SHP77 treated with DMSO at 0.1 percent for 48 hours (cell line): ENCODE results near the gene CNDP2.
"Not testable (repeated sequence)": the region's sequence is repeated elsewhere in the genome, so short reads cannot be mapped to it uniquely, and the experiment has no call there.

Experiments used
- DNase-seq: peaks from one replicate; lab custom pipeline; 2025; lab: John Stamatoyannopoulos, UW

Gene CNDP2

DNA sequence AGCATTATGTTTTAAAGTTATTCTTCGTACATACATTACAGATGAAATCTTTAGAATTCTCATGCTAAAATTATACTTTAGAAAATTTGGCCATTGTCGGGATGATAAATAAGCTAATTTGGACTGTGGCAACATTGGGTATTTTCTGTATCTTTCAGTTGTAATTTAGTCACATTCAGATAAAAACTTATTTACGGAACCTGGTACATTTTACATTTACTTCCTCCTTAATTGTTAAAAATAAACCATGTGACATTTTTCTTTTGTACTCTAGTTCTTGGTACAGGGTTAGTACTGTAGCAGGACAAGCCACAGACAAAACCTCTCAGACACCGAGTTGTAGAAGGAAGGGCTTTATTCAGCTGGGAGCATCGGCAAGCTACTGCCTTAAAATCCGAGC, 4.2 kb downstream of the CNDP2 start:
- no peak for DNase-seq

DNA sequence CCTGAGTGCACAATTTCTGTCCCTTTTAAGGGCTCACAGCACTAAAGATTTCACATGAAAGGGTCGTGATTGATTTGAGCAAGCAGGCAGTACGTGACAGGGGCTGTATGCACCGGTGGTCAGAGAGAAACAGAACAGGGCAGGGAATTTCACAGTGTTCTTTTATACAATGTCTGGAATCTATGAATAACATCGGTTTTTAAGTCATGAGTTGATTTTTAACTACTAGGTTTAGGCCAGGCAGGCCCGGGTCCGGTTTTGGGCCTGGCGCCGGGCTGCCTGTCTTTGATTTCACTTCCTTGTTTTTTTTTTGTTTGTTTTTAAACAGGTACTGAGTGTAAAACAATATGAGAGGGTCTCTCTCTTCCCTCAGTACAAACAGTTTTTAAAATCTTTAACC, 4.6 kb downstream of the CNDP2 start:
- not testable (repeated sequence) for DNase-seq

DNA sequence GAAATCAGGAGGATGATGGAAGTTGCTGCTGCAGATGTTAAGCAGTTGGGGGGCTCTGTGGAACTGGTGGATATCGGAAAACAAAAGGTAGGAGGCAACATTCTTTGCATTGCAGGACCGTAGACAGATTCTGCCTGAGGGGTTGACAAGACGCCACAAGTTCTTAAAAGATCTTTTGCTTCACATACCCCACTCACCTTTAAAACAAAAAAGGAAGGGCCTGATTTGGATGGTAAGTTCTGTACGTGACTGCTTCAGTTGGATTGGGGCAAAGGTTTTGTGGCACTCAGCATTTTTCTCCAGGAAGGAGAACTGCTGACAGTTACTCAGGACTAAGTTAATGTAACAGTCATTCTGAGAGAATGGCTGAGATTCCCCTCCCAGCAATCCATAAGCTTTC, 5.2 kb downstream of the CNDP2 start:
- DNase-seq, result no peak

DNA sequence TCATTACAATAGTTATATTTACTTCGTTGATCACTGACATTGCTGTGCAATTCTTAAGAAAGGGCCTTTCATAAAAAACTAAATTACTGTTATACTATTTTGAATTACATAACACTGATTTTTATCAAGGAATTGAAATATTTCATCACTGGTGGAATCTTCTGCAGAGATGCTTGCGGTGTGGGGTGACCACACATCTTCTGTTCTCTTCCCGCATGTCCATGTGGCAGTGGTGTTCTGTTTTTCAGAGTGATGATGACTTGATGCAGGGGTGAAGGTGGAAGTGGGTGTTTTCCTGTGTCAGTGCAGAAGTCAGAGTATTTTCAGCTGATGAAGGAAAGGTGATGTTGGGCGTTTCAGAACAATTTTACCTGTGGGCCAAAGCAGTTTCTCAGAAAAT, 7.0 kb downstream of the CNDP2 start:
- no peak for DNase-seq

DNA sequence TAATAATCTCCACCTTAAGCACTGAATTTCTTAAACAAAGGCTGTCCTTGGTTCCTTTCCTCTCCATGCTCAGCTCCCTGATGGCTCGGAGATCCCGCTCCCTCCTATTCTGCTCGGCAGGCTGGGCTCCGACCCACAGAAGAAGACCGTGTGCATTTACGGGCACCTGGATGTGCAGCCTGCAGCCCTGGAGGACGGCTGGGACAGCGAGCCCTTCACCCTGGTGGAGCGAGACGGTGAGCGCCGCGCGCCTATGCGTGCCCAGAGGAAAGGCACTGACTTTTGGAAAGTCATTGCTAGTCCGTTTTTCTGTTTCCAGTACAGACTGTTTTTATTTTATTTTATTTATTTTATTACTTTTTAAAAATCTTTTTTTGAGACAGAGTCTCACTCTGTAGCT, 9.6 kb downstream of the CNDP2 start:
- no peak for DNase-seq

DNA sequence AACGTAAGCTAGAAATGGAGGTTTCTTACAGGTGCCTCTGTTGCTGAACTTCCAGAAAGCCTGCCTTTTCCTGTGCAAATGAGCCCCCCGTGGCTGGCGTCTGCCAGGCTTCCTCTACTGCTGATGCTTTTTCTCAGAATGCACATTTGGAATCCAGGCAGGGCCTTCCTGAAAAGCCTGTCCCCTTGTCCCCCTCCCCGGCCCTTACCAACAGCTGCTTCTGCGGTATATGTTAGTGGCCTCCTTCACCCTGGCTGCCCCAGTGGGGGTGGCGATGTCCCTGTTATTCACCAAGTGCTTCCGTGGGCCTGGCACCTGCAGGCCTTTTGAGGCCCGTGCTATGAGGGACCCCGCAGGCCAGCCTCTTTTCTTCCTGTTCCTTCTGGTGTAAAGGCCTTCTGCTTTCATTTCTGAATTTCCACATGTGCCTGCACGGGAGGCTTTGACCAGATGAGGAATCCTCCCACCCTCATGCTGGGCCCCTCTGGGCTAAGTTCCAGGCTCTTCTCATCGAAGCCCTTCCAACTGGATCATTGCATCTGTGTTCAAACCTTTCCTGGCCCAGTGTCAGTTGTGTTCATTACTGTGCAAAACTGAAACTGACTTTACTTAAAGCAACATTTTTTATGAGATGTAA, 10.4 kb downstream of the CNDP2 start:
- no peak for DNase-seq

DNA sequence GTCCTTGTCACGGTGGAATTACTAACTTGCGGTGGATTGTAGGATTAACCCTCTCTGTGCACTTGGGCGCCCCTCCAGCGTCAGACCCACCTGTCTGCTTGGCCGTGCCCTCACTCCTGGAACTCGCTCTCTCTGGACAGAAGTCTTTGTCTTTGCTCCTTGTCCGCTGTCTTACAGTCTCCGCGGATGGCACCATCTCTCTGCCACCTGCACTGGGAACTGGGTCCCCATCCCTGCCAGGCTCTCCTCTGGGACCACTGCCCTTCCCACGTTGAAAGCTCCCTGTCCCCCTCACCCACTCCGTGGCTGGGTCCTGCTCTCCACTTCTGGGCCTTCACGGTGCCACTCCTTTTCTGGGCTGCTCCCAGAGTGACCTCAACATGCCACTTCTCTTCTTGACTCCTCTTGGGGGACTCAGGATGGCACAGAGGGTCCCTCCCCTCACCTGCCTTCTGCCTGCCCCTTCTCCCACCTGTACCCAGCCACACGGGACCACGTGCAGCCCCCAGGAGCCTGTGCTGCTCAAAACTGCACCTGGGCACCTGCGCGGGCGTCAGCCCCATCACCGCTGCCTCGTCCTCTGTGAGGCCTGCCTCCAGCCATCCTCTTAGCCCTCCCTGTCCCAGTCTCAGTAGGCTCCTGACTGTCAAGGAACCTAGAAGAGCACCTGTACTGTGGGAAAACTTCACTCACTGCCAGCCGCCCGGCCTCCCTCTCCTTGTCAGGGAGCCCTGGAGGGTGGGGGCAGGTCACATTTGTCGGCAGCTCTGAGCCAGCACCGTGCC, 11.1 kb downstream of the CNDP2 start:
- no peak for DNase-seq

DNA sequence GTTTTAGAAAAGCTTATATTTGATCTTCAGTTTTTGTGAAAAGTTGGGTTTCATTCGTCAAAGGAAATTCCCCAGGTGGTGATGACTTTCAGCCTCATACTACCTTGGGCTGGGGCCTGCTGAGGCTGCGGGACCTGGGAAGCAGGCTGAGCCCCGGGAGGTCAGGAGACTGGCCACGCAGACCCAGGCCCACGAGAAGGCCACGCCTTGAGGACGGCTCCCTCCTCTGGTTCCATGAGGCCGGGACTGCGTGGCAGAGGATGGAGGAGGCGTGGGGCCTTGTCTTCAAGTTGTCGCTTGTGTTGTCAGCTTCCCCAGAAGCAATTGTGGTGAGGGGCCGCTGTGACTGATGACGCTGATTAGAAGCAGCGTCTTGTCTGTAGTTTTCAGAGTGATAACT, 11.8 kb downstream of the CNDP2 start:
- no peak for DNase-seq

DNA sequence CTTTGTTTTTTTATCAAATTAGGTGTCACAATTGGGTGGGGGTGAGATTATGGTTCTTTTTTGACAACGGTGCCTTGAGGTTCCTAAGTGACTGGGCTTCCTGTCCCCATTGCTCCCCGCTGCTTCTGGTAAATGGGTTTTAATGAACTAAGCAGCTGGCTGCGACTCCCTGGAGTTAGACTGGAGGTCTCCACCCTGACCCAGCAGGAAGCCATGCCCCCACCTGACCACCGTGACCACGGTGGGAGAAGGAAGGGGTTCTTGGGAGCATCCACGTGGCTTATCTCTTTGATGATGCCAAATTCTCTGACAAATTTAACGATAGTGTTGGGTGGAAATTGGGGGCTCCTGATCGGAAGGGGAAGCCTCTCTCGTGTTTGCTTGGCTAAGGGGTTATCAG, 12.2 kb downstream of the CNDP2 start:
- no peak for DNase-seq

DNA sequence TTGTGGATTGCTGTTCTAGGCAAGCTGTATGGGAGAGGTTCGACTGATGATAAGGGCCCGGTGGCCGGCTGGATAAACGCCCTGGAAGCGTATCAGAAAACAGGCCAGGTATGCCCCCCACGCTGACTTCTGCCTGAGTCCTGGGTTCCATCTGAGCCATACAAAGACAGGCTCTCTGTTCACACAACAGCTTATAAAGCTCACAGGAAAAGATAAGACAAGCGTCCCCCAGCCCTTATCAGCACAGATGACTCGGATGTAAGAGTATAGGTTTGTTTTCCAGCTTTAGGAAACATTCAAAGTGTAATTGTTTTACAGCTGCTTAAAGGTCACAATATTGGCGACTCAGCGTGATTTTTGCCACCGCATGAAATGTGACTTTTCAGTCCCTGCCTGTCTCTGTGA, 12.7 kb downstream of the CNDP2 start:
- DNase-seq, result no peak

DNA sequence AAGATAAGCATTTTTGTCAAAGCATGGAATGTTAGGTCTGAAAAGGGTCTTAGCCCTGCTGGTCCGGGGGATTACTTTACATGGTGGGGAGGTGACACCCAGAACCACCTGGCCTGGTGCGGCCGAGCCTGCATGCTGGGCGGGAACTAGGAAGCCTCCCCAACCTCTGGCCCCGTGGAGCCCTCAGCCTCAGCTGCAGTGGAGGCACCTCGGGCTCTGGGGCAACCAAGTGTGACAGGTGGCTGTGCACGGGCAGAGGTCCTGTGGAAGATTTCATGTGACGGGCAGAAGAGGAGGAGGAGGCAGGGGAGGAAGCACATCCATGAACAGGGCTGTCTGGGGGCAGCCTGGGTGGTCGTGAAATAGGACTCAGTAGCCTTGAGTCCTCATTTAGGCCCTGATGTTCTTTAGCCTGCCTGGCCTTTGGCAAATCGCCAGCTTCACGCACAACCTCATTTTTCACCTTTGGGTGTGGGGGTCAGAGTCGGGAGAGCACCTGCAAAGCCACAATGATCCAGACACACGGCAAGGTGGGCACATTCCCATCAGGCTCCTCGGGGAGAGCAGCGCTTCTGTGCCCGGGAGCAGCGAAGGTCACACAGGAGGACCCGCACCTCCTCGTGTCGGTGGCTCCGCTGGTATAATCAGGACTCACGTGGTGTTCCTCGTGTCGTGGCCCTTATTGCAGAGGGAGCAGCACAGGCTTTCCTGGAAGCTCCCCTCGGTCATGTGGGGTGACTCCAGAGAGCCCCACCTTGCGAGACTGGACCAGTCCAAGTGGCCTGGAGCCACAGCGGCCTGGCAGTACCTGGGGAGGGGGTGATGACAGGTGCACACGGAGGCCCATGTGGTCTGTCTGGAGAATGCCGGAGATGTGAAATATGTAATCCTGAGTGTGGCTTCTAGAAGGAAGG, 13.9 kb downstream of the CNDP2 start:
- DNase-seq, result no peak

DNA sequence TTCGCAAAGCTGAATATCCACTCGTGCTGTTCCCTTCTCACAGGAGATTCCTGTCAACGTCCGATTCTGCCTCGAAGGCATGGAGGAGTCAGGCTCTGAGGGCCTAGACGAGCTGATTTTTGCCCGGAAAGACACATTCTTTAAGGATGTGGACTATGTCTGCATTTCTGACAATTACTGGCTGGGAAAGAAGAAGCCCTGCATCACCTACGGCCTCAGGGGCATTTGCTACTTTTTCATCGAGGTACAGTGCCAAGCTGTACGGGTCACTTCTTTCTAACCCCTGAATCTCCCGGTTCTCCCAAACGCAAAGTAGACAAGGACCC, 14.6 kb downstream of the CNDP2 start:
- DNase-seq, result no peak

DNA sequence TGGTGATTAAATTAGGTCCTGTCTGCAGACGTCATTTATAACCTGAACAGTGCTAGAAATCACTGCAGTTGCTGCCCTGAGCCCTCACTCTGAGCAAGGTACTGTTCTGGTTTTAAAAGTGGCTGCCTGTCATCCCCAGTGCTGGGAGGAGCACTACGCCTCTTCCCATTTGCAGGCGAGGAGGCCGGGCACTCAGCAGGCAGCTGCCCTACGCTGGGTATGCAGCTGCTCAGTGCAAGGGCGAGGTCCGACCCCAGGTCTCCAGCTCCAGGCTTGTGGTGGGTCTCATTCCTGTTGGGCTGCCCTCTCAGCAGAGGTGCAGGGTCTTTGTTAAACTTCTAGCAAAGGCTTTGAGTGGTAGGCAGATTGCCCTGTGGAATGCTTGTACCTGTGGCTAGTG, 15.7 kb downstream of the CNDP2 start:
- no peak for DNase-seq

DNA sequence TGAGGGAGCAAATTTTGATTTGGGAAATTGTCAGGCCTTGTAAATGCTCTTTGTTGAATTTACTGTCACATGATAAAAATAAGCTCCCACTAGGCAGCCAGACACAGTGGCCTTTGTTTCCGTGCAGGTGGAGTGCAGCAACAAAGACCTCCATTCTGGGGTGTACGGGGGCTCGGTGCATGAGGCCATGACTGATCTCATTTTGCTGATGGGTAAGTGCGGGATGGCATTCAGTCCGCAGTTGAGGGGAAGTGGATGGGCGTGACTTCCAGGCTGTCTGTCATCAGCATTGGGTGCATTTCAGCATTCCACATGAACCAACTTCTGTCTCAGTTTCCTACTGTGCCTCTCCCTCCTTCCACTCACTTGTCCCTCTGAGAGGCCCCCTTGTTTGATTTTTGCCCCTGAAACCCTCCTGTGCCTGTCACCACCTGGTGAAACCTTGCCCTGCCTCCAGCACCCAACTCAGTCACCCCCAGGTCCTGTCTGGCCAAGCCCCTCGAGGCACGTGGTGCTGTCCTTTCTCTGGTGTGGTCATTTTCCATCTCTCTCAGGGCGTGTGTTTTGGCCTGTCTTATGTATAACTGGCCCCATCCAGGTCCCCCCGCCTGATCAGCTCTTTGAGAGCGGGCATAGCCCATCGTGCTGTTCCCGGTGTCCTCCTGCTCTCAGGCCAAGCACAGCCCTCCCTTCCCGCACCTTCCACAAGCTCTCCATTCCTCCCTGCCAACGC, 16.3 kb downstream of the CNDP2 start:
- DNase-seq, result no peak

DNA sequence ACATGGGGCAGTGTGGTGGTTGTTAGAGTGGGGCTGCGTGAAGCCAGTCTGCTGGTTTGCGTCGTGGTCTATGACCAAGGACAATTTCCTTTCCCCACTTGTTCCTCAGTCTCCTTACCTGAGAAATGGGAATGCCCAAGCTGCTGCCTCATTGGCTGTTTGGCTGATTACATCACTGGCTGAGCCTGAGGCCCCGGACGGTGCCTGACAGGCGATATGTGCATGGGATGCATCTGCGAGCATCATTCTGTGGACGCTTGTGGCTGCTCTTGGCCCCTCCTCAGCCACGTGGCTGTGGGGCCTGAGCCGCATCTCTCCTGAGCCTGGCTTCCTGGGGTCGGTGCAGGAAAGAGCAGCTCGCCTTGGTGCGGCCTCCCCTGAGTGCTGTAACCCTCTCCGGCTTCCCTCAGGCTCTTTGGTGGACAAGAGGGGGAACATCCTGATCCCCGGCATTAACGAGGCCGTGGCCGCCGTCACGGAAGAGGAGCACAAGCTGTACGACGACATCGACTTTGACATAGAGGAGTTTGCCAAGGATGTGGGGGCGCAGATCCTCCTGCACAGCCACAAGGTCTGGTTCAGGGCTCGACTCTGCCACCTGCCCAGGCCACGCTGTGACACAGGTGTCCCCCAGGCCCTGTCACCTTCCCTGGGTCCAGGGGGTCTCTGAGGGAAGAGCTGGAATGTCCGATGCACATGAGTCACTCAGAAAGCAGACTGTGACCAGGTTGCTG, 17.2 kb downstream of the CNDP2 start:
- DNase-seq, result no peak

DNA sequence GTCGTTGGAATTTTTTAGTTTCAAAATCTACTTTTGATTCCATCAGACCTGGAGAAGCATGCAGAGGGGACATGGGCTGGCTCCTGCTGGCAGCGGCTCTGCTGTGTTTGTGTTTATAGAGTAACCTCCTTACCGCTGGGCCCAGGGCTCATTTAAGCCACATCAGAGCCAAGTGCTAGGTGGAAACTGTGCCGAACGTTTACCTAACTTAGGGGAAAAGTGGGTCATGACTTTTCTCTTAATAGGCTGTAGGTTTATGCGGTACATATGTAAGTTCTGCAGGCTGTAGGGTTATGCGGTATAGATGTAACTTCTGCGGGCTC, 17.7 kb downstream of the CNDP2 start:
- no peak for DNase-seq

DNA sequence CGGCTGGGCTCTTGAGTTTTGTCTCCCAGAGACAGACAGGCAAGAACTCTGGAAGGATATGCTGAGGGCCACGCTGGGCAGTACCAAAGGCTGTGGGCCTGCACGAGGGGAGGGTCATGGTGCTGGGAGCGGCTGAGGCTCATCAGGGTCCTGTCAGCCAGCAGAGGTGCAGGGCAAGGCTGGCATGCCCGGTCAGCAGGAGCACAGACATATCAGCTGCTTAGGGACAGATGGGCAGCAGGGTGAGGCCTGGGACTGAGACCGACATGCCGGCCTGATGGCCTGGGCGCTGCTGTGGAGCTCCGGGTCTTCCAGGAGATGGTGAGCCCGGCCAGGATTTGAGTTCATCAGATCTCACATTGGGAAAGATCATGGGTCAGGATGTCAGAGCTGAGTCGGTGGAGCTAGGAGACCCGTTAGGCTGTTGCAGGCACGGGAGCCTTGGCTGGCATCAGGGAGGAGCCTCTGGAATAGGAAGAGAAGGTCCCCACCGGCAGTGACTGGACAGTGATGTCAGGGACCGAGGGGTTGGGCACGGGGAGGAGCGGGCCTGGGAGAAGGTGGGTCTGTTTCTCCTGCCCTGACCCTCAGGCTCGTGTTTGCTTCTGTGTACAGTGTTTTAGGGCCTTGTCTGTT, 18.8 kb downstream of the CNDP2 start:
- no peak for DNase-seq

DNA sequence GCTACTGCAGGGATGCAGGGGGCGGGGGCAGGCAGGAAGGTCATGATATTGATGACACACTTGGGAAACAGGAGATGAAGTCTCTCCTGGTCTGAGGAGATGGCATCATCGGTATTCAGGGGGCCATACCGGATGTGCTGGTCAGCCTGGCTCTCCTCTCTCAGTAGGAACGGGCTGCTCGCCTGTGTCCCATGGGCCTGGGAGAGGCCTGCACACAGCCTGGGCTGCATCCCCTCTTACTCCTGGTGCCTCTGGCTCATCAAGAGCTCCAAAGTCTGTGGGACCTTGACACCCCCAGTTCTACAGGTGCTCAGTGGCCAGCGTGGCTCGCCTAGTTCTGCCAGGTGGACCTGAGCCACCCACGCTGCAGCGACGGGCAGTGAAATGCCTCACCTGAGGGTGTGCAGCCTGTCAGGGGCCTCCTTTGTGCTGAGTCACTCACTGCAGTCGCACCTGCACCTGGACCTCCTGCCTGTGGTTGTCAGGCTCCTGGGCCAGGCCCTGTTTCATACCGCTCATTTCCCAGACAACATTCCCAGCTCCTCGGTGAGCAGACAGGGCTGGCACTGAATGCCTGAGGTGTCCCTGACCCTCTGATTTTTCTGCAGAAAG, 19.6 kb downstream of the CNDP2 start:
- DNase-seq, result no peak

DNA sequence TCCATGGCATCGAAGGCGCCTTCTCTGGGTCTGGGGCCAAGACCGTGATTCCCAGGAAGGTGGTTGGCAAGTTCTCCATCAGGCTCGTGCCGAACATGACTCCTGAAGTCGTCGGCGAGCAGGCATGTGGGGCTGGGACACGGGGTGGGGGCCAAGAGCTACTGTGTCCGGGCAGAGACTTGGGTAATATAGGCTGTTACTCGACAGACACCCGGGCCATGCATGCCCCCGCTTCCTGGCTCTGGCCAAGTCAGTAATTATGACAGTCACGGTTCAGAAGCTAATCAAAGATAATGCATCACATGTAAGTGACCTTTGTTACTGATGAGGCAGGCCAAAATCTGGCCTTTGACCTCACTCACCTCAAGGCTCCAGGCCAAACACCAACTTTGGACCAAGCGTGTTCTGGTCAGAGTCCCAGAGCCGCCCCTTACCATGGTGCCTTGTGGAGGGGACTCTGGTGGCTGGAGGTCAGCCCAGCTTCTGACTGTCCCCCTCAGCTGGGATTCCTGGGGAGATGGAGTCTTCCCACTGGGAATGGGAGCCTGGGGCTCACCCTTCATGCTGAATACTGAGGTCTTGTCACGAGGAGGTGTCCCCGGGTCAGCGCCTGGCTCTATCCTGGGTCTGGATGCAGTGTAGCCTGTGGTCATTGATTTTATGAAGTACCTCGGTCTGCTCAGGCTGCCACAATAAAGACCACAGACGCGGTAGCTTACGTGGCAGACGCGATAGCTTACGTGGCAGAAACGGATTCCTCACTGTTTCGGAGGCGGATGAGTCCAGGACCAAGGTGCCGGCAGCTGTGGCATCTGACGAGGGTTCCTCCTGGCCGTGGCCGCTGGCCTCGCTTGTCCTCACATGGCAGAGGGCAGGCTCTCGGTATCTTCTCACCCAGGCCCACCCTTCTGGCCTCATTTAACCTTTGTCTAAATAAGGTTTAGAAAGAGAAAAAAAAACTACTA, 20.4 kb downstream of the CNDP2 start:
- DNase-seq, result no peak

DNA sequence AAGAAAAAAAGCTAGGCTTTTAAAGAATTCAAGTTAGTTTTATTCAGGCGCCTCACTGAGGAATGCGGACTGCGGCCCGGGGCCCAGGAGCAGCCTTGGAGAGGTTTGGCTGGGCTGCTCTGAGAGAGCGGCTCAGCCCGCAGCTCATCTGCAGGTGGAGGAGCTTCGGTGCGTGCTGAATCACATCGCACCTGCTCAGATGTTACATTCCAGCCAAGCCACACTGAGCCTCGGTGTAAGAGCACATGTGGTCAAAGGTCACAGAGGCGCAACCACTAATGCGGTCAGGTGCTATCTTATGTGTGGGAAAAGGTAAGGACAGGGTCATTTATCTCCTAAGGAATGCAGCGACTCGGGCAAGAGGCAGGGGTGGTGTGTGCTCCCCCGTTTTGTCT, 21.1 kb downstream of the CNDP2 start:
- DNase-seq, result no peak
